HEK293 (cell line): ENCODE measurements around the gene CCR6.

Experiments used
- SP2 ChIP-seq: fragments of 450-650 bp; formaldehyde crosslinking; IDR thresholded peaks from 2 replicates; pipeline ENCODE4 v1.5.1; 2016; ENCODE audit warnings: missing biosample characterization, missing genetic modification characterization
- ZNF23 ChIP-seq: fragments of 450-650 bp; formaldehyde crosslinking; IDR thresholded peaks from 2 replicates; pipeline ENCODE4 v1.5.1; 2016; ENCODE audit warnings: missing biosample characterization, missing genetic modification characterization, borderline replicate concordance
- ZNF292 ChIP-seq: fragments of 450-650 bp; formaldehyde crosslinking; IDR thresholded peaks from 2 replicates; pipeline ENCODE4 v1.5.1; 2016; ENCODE audit warnings: low read depth, missing biosample characterization, missing genetic modification characterization, borderline replicate concordance
- TF ChIP-seq, protein P1 (sequence below): fragments of 450-650 bp; formaldehyde crosslinking; IDR thresholded peaks from 2 replicates; pipeline ENCODE4 v1.5.1; 2016; ENCODE audit warnings: missing biosample characterization, missing genetic modification characterization

GRCh38 chr6:167163476-167164011, 40.6 kb downstream of the CCR6 start:
- TF ChIP-seq SP2 (tag by site-specific recombination): no peak
- TF ChIP-seq, protein P1, sequence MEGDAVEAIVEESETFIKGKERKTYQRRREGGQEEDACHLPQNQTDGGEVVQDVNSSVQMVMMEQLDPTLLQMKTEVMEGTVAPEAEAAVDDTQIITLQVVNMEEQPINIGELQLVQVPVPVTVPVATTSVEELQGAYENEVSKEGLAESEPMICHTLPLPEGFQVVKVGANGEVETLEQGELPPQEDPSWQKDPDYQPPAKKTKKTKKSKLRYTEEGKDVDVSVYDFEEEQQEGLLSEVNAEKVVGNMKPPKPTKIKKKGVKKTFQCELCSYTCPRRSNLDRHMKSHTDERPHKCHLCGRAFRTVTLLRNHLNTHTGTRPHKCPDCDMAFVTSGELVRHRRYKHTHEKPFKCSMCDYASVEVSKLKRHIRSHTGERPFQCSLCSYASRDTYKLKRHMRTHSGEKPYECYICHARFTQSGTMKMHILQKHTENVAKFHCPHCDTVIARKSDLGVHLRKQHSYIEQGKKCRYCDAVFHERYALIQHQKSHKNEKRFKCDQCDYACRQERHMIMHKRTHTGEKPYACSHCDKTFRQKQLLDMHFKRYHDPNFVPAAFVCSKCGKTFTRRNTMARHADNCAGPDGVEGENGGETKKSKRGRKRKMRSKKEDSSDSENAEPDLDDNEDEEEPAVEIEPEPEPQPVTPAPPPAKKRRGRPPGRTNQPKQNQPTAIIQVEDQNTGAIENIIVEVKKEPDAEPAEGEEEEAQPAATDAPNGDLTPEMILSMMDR (tag by site-specific recombination): no peak
- no peak for TF ChIP-seq ZNF23 (tag by site-specific recombination)
- TF ChIP-seq ZNF292: no peak
